Testis (tissue), 2 donors: ENCODE data around the gene BMPR1B.

Experiments used
- POLR2A ChIP-seq: fragments of 450-650 bp; IDR thresholded peaks from one replicate; pipeline ENCODE4 v1.6.1; 2017; ENCODE audit warnings: antibody characterized with exemption, mild to moderate bottlenecking, moderate library complexity
- TF ChIP-seq, protein P1 (sequence below), 3 experiments: fragments of 450-650 bp in 2 of 3; fragments of 200-600 bp in 1 of 3; sonication (generic) in 1 of 3; IDR thresholded peaks; one replicate each; pipeline ENCODE4 v1.5.1; 2016 to 2019; ENCODE audit warnings: antibody characterized with exemption in 3 of 3, mild to moderate bottlenecking in 2 of 3, moderate library complexity in 1 of 3

GRCh38 chr4:94803181-94803580 is 45.4 kb downstream of the BMPR1B start:
- TF ChIP-seq, protein P1, sequence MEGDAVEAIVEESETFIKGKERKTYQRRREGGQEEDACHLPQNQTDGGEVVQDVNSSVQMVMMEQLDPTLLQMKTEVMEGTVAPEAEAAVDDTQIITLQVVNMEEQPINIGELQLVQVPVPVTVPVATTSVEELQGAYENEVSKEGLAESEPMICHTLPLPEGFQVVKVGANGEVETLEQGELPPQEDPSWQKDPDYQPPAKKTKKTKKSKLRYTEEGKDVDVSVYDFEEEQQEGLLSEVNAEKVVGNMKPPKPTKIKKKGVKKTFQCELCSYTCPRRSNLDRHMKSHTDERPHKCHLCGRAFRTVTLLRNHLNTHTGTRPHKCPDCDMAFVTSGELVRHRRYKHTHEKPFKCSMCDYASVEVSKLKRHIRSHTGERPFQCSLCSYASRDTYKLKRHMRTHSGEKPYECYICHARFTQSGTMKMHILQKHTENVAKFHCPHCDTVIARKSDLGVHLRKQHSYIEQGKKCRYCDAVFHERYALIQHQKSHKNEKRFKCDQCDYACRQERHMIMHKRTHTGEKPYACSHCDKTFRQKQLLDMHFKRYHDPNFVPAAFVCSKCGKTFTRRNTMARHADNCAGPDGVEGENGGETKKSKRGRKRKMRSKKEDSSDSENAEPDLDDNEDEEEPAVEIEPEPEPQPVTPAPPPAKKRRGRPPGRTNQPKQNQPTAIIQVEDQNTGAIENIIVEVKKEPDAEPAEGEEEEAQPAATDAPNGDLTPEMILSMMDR (IDR thresholded peaks at IDR 0.05) = no peak
- no peak for TF ChIP-seq POLR2A
